ENCODE measurements around the gene XKRX.

DNA sequence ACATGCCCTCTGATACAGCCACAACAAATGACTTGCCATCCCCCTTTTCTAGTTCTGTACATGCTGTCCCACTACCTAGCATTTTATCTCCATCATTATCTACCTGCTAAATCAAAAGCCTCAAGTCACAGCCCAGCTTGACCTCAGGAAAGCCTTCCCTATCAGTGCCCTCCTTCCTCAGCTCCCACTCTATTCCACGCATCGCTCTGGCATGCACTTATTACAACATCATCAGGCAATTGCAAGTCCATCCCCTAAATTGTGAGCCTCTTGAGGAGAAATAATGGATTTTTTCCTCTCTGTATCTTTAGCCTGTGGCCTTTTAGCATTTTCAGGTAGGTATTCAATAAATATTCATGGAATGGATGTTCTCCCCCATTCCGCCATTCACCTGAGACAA is 46.5 kb upstream of the XKRX start:
- TF ChIP-seq, protein P1, sequence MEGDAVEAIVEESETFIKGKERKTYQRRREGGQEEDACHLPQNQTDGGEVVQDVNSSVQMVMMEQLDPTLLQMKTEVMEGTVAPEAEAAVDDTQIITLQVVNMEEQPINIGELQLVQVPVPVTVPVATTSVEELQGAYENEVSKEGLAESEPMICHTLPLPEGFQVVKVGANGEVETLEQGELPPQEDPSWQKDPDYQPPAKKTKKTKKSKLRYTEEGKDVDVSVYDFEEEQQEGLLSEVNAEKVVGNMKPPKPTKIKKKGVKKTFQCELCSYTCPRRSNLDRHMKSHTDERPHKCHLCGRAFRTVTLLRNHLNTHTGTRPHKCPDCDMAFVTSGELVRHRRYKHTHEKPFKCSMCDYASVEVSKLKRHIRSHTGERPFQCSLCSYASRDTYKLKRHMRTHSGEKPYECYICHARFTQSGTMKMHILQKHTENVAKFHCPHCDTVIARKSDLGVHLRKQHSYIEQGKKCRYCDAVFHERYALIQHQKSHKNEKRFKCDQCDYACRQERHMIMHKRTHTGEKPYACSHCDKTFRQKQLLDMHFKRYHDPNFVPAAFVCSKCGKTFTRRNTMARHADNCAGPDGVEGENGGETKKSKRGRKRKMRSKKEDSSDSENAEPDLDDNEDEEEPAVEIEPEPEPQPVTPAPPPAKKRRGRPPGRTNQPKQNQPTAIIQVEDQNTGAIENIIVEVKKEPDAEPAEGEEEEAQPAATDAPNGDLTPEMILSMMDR (IDR thresholded peaks at IDR 0.05) = no peak
- TF ChIP-seq POLR2A (IDR thresholded peaks at IDR 0.05) = no peak

Data from breast epithelium (tissue), 3 donors.